Tibial nerve (tissue), 3 donors: ENCODE data around the gene TEX19.

ENCODE experiments used
- POLR2A ChIP-seq, 2 donors: fragments of 450-650 bp; IDR thresholded peaks; one replicate each; pipeline ENCODE4 v1.6.1; 2017; ENCODE audit warnings: antibody characterized with exemption in 2 of 2, mild to moderate bottlenecking in 2 of 2, moderate library complexity in 2 of 2
- TF ChIP-seq, protein P1 (sequence below), 5 experiments: fragments of 200-600 bp in 3 of 5; fragments of 450-650 bp in 2 of 5; sonication (generic) in 3 of 5; IDR thresholded peaks; one replicate each; pipeline ENCODE4 v1.5.1; 2016 to 2019; ENCODE audit warnings: antibody characterized with exemption in 5 of 5, mild to moderate bottlenecking in 3 of 5, moderate library complexity in 2 of 5

DNA sequence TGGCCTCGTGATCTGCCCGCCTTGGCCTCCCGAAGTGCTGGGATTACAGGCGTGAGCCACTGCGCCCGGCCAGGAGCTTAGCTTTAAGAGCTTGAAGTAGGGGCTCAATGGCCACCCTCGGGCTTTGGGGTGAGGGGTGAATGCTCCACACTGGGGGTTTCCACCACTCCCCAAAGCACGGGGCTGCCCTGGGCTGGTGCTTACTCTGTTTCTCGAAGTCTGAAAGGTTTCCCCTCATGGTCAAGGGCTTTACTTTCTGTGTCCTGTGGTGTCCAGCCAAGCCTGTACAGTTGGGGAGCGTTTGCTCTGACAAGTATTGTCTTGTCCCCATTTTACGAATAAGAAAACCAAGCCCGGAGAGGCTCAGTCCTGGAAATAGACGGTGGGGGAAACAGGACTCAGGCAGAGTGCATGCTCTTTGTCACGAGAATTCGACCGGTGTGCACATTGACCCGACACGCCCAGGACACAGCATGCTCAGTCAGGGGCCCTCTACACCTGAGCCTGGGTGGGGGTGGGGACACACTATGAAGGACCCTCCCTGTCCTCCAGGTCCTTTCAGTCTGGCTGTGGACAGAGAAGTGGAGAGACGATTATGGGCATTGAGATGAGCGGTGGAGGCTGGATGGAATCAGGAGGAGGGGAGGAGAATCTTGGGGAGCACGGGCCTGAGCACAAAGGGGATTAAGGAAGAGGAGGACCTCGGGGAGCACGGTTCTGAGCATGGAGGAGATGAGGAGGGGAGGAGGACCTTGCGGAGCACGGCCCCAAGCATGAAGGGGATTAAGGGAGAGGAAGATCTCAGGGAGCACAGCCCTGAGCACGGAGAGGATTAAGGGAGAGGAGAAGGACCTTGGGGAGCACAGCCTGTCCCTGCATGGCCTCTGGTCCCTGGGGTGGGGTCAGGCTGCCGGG lies 49.1 kb upstream of the TEX19 start:
- TF ChIP-seq, protein P1, sequence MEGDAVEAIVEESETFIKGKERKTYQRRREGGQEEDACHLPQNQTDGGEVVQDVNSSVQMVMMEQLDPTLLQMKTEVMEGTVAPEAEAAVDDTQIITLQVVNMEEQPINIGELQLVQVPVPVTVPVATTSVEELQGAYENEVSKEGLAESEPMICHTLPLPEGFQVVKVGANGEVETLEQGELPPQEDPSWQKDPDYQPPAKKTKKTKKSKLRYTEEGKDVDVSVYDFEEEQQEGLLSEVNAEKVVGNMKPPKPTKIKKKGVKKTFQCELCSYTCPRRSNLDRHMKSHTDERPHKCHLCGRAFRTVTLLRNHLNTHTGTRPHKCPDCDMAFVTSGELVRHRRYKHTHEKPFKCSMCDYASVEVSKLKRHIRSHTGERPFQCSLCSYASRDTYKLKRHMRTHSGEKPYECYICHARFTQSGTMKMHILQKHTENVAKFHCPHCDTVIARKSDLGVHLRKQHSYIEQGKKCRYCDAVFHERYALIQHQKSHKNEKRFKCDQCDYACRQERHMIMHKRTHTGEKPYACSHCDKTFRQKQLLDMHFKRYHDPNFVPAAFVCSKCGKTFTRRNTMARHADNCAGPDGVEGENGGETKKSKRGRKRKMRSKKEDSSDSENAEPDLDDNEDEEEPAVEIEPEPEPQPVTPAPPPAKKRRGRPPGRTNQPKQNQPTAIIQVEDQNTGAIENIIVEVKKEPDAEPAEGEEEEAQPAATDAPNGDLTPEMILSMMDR (IDR thresholded peaks at IDR 0.05): no peak
- TF ChIP-seq POLR2A (IDR thresholded peaks at IDR 0.05): no peak
